Fibroblast of lung (primary cell): Measurements from ENCODE around the gene ATG7. TPM values are rescaled to one million over a fixed set of nuclear protein-coding genes. Genes with fewer than 3 reads are reported as not detected.

Experiments used
- DNase-seq, 2 donors: peaks; one replicate each; pipeline versions ENCODE4 v3.0.0 to v3.0.0-alpha.2; 2010; ENCODE audit warnings: low read depth in 2 of 2
- H2AFZ ChIP-seq: 2 replicates; pipeline ENCODE4 v1.5.1; 2012; ENCODE audit warnings: low read length, control low read depth, inconsistent platforms
- H3K27ac ChIP-seq: 2 replicates; pipeline ENCODE4 v1.5.1; 2011; ENCODE audit warnings: low read length, control low read depth; ENCODE audit not compliant: insufficient read depth
- H3K27me3 ChIP-seq: 2 replicates; pipeline ENCODE4 v1.5.1; 2011; ENCODE audit warnings: mild to moderate bottlenecking, low read length; ENCODE audit not compliant: control insufficient read depth, insufficient read depth
- H3K36me3 ChIP-seq: 2 replicates; pipeline ENCODE4 v1.5.1; 2011; ENCODE audit warnings: low read length; ENCODE audit not compliant: control insufficient read depth, insufficient read depth
- H3K4me1 ChIP-seq: 2 replicates; pipeline ENCODE4 v1.5.1; 2011; ENCODE audit warnings: low read length; ENCODE audit not compliant: control insufficient read depth, insufficient read depth; ENCODE audit errors: extremely low read depth
- H3K4me2 ChIP-seq: 2 replicates; pipeline ENCODE4 v1.5.1; 2011; ENCODE audit warnings: low read length, control low read depth; ENCODE audit not compliant: insufficient read depth; ENCODE audit errors: extremely low read depth
- H3K4me3 ChIP-seq, 4 experiments: fragments of 200-600 bp in 1 of 4; sonication (generic) in 1 of 4; replicated peaks in 1 of 4; 2 replicates each; pipeline ENCODE4 v1.5.1; 2011 to 2016; ENCODE audit warnings: low read length in 4 of 4, low read depth in 3 of 4, mild to moderate bottlenecking in 3 of 4, control low read depth in 2 of 4, inconsistent platforms in 1 of 4, mixed read lengths in 1 of 4; ENCODE audit not compliant: insufficient read depth in 1 of 4; ENCODE audit errors: control extremely low read depth in 1 of 4
- H3K79me2 ChIP-seq: 2 replicates; pipeline ENCODE4 v1.5.1; 2012; ENCODE audit warnings: mild to moderate bottlenecking, low read length, inconsistent platforms; ENCODE audit not compliant: control insufficient read depth, insufficient read depth
- H3K9ac ChIP-seq: 2 replicates; pipeline ENCODE4 v1.5.1; 2011; ENCODE audit warnings: mild to moderate bottlenecking, low read length, control low read depth; ENCODE audit not compliant: insufficient read depth
- H3K9me3 ChIP-seq: 2 replicates; pipeline ENCODE4 v1.5.1; 2012; ENCODE audit warnings: low read depth, low read length; ENCODE audit not compliant: control insufficient read depth, insufficient read depth
- H4K20me1 ChIP-seq: 2 replicates; pipeline ENCODE4 v1.5.1; 2011; ENCODE audit warnings: low read length; ENCODE audit not compliant: control insufficient read depth, insufficient read depth; ENCODE audit errors: extremely low read depth
- EZH2 ChIP-seq: IDR thresholded peaks from 2 replicates; pipeline ENCODE4 v1.5.1; 2012; ENCODE audit warnings: low read length, control low read depth, mild to moderate bottlenecking; ENCODE audit errors: missing control alignments
- polyA plus RNA-seq, 2 donors: library from polyadenylated mRNA; depleted of rRNA in 1 of 2; stranded (reverse) in 1 of 2; unstranded in 1 of 2; fragments of >200 nt; gene quantifications; 2 replicates each; pipeline ENCODE4 v1.2.1, GENCODE V29; 2011 to 2012; ENCODE audit warnings: missing spikeins in 1 of 2
- total RNA-seq: library from RNA; depleted of rRNA; stranded (reverse); fragments of >200 nt; gene quantifications from 2 replicates; pipeline ENCODE4 v1.2.1, GENCODE V29; 2014
- TF ChIP-seq, protein P1 (sequence below), 2 donors: IDR thresholded peaks in 1 of 2; conservative IDR thresholded peaks in 1 of 2; 1 replicate in 1 of 2; 2 replicates in 1 of 2; pipeline ENCODE4 v1.5.1; 2011 to 2012; ENCODE audit warnings: low read length in 2 of 2, control low read depth in 1 of 2, inconsistent platforms in 1 of 2, low read depth in 1 of 2, mild to moderate bottlenecking in 1 of 2

The ATG7 gene
- total and polyA plus RNA-seq, 2 donors (not counting 1 experiment from before 2014, with no cell fraction given) = 50.8 to 56.5 TPM

GRCh38 chr3:11445883-11446282 lies 173.7 kb downstream of the ATG7 start:
- H4K20me1 ChIP-seq = no peaks in the 10 kb centered on the region
- no peak overlapping the region for H3K4me3 ChIP-seq
- no peak overlapping the region for H3K27ac ChIP-seq
- H3K4me1 ChIP-seq = peaks cover 2% of the 10 kb centered on the region
- H3K36me3 ChIP-seq = no peaks in the 10 kb centered on the region
- no peak overlapping the region for H2AFZ ChIP-seq
- no peak overlapping the region for H3K9ac ChIP-seq
- TF ChIP-seq, protein P1, sequence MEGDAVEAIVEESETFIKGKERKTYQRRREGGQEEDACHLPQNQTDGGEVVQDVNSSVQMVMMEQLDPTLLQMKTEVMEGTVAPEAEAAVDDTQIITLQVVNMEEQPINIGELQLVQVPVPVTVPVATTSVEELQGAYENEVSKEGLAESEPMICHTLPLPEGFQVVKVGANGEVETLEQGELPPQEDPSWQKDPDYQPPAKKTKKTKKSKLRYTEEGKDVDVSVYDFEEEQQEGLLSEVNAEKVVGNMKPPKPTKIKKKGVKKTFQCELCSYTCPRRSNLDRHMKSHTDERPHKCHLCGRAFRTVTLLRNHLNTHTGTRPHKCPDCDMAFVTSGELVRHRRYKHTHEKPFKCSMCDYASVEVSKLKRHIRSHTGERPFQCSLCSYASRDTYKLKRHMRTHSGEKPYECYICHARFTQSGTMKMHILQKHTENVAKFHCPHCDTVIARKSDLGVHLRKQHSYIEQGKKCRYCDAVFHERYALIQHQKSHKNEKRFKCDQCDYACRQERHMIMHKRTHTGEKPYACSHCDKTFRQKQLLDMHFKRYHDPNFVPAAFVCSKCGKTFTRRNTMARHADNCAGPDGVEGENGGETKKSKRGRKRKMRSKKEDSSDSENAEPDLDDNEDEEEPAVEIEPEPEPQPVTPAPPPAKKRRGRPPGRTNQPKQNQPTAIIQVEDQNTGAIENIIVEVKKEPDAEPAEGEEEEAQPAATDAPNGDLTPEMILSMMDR (conservative IDR thresholded peaks at IDR 0.05 in 1 of 2, IDR thresholded peaks at IDR 0.05 in 1 of 2; ENCODE audit: low read depth in 1 of 2, low read length in 2 of 2) = no peak
- H3K27me3 ChIP-seq = no peaks in the 10 kb centered on the region
- no peaks in the 10 kb centered on the region for H3K9me3 ChIP-seq
- no peak overlapping the region for H3K4me2 ChIP-seq
- H3K79me2 ChIP-seq = no peaks in the 10 kb centered on the region
- DNase-seq = peak; percentile 31 to 54

DNA sequence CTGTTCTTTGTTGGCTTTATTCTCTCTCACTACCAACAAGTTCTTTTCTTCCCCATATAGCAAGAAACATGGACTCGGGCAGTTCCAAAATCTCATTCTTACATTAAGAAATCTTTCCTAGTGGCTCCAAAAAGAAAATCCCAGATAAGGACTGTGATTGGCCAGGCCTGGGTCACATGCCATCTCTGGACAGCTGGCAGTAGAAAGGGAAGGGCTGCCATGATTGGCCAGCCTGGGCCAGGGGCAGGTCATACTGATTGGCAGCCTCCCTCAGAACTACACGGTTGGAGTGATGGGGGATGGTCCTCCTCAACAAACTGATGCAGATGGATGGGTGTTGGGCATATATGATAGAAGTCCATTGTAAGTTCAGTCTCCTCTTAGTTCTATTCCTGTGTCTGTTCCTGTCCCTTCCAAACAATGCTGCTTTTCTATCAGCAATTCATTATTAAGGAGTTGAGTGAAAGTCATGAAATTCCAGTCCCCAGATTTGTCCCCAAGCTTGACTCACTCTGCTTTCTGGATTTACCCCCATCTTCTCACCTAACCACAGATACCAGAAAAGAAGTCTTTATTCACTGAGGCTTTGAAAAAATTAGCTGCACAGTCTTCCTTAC lies 175.5 kb downstream of the ATG7 start:
- Histone ChIP-seq H4K20me1 (no peaks in the 10 kb centered on the region), H3K9me3 (no peaks in the 10 kb centered on the region), H3K79me2 (no peaks in the 10 kb centered on the region), H3K27me3 (no peaks in the 10 kb centered on the region), H3K4me3 (no peak overlapping the region), H3K4me2 (no peak overlapping the region), H2AFZ (no peak overlapping the region), H3K4me1 (peaks cover 2% of the 10 kb centered on the region), H3K36me3 (no peaks in the 10 kb centered on the region), H3K9ac (no peak overlapping the region), H3K27ac (no peak overlapping the region)
- TF ChIP-seq EZH2 = no peak
- TF ChIP-seq, protein P1 (conservative IDR thresholded peaks at IDR 0.05 in 1 of 2, IDR thresholded peaks at IDR 0.05 in 1 of 2; ENCODE audit: low read depth in 1 of 2, low read length in 2 of 2) = no peak
- no peak for DNase-seq

DNA sequence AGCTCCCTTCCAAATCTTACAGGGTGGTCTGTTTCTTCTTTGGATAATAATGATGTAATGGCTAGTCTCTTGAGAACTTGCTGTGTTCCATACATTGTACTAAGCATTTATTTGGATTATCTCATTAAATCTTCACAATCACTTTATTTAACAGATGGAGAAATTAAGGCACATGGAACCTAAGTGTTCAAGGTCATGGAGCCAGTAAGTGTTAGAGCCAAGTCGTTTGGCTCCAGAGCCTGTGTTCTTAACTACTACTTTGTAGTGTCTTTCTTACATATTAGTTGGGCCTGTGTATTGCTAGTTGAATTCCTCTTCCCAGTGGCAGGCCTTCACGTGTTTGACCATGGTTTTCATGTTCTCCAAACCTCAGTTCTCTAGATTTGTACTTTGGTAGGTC lies 177.8 kb downstream of the ATG7 start:
- Histone ChIP-seq H3K9me3 (no peaks in the 10 kb centered on the region), H3K27me3 (no peaks in the 10 kb centered on the region)
- DNase-seq = no peak

More for the DNA sequence above, 177.8 kb downstream of the ATG7 start:
- H4K20me1 ChIP-seq = no peaks in the 10 kb centered on the region
- TF ChIP-seq, protein P1 (conservative IDR thresholded peaks at IDR 0.05 in 1 of 2, IDR thresholded peaks at IDR 0.05 in 1 of 2; ENCODE audit: low read depth in 1 of 2, low read length in 2 of 2) = no peak
- no peak for TF ChIP-seq EZH2
- H3K4me1 ChIP-seq = peaks cover 7% of the 10 kb centered on the region
- H3K9ac ChIP-seq = no peak overlapping the region
- no peak overlapping the region for H3K27ac ChIP-seq
- no peak overlapping the region for H3K4me3 ChIP-seq
- H2AFZ ChIP-seq = no peak overlapping the region
- H3K4me2 ChIP-seq = no peak overlapping the region
- H3K79me2 ChIP-seq = no peaks in the 10 kb centered on the region
- no peaks in the 10 kb centered on the region for H3K36me3 ChIP-seq
